Measurements from ENCODE around the gene GP9.
"Not testable (repeated sequence)": the region's sequence is repeated elsewhere in the genome, so short reads cannot be mapped to it uniquely, and the experiment has no call there.

GP9 gene

DNA sequence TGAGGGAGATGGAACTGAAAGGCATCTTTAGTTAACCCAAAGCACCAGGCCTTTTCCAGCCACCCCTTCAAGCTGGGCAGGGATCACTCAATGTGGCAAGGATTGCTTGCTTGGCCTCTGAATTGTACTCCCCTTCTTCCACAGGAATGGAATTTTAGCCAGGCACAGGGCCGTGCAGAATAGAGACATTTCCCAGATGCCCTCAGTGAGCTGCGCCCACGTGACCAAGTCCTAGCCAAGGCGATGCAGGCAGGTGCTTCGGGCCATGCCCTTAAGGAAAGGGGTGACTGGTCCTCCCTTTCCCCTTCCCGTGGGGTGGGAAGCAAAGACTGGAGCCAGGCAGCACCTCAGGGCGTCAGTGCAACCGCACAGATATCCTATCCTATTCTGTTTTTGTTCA, 17.9 kb downstream of the GP9 start:
- no peak for DNase-seq

DNA sequence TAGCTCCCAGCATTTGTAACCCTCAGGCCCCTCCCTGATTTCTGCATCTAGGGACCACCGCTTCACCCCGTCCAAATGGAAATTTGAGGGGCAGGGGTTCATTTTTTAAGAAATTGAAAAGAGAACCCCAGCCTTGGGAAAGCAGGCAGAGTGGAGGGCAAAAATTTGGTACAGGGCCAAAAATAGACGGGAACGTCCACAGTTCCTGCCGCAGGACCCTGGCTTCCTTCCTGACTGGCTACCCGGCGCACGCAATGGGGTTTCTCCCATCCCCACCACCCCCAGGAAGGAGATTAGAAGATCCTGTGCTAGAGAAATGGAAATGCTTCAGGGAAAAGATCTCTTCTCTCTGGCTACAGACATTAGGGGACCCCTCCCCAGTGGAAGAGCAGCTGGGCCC, 20.9 kb downstream of the GP9 start:
- no peak for DNase-seq

DNA sequence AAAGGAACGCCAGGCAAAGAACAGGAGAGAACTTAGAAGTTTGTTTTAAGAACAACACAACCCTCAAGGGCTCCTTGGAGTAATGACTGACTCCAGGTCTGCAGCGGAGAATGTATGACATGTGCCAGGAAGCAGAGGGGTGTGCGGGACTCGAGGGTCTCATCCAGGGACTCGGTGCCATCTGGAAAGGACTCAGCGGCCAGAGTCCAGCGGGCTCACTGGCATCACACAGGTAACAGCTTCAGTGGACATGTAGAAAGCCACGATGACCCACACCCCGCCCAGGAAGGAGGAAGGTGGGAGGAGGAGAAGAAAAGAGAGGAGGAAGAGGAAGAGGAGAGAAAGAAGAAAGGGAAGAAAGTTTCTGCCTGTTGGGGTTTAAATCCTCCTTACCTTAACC, 21.4 kb downstream of the GP9 start:
- no peak for DNase-seq

DNA sequence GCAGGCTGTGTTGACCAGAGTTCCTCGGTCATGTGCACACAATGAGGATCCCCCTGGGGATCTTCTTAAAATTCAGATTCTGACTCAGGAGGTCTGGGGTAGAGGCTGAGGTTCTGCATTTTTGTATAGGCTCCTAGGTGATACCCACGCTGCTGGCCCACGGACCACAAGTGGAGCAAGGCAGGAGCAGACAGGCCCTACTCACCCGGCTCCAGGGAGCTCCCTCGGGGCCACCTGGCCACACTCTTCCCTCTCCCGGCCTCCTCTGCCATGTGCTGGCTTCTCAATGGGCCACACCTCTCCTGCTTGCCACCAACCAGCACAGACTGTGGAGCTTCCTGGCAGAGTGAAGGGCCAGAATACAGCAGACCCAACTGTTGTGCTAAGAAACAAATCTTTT, 23.9 kb downstream of the GP9 start:
- no peak for DNase-seq

DNA sequence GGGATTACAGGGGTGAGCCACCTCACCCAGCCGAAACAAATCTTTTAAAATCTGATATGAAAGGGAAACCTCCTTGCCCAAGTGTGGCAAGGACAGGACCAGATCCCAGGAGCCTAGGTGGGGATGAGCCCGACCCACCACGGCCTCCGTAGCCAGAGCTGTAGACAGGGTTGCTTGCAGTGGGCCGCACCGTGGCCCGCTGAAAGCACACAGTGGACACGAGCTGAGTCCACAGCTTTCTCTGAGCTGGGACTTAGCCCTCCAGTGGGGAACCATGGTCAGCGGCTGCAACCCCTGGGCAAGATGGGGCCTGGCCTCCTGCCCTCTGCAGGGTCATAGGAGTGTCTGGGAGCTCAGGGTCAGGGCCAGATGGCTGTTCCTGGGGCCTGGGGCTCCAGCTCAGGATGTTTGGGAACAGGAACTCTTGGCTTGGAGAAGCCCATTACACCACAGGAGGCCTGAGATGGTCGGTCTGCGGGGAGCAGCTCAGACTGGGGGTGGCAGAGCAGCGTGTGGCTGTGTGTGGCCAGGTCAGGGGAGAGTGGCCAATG, 24.7 kb downstream of the GP9 start:
- no peak for DNase-seq

DNA sequence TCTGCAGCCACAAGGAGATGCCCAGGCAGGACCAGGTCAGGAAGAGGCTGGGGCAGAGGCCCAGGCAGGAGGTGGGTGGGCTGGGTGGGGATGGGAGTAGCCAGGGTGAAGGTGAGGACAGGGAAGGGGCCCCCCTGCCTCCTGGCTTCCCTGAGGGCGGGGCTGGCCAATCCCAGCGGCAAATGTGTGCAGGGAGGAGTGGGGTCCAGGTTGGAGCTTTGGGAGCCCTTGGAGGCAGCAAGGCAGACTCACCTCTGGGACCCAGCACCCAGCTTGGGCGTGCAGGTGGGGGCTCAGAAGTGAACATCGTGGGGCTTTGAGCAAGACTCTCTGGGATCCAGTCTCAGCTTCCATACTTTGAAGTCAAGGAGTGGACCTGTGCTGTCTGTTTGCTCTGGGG, 25.2 kb downstream of the GP9 start:
- no peak for DNase-seq

DNA sequence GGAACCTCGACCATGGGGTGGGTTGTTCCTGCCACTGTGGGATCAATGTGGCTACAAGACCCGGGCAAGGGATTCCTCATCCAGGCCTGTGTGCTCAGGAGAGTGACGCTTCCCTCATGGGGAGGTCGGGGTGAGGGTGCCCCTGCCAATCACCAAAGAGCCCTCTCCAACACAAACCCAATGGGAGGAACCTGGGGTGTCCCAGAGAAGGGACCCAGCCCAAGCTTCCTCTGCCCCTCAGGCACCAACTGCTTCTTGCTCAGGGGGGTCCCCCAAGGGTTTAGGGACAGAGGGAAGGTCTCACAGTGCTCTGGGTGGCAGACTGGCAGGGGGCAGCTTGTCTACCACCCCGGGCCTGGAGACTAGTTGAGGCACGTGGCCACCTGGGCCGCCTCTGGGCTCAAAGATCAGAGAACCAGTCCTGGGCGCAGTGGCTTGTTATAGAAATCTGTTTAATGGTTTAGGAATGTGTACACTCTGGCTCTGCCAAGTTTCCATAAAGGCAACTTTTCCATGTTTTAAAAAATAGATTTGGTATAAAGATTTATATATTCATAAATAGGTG, 26.6 kb downstream of the GP9 start:
- no peak for DNase-seq

GRCh38 chr3:129087904-129088303, 27.3 kb downstream of the GP9 start:
- DNase-seq, result not testable (repeated sequence)

- not testable (repeated sequence) for DNase-seq
Observed at GRCh38 chr3:129088312-129088711, 27.7 kb downstream of the GP9 start.

- DNase-seq, result no peak
Observed at GRCh38 chr3:129095285-129095684, 34.7 kb downstream of the GP9 start.

GRCh38 chr3:129100274-129100673, 39.7 kb downstream of the GP9 start:
- DNase-seq, result no peak

DNA sequence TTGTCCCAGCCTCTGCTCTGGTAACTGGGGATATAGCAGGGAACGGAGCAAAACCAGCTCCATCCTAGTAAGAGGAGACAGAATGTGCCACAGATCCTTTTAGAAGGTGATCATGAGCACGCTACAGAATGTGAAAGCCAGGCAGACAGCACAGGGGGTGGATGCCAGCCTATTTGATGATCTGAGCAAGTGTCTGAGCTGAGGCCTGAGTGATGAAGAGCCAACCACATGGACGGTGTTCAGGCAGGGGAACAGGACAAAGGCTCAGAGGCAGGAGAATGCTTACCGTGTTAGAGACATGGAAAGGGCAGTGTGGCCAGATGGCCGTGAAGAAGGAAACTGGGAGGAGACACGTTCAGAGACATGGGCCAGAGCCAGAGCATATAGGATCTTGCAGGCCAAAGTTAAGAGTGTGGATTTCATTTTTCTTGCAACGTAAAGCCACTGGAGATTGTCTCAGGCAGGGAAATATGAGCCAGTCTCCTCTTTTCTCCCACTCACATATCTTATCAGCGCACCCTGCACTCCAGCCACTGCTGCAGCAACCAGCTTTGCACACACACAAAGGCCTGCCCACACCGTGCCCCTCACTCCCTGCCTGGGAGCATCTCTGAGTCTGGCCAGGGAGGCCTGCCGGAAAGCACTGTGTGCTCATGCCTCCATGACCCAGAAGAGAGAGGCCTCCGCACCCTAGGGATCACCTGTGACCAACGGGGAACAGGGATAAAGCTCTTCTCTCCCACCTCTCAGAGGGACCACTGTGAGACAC, 41.0 kb downstream of the GP9 start:
- DNase-seq, result no peak

- no peak for DNase-seq
Observed at GRCh38 chr3:129103296-129103695, 42.7 kb downstream of the GP9 start.

DNA sequence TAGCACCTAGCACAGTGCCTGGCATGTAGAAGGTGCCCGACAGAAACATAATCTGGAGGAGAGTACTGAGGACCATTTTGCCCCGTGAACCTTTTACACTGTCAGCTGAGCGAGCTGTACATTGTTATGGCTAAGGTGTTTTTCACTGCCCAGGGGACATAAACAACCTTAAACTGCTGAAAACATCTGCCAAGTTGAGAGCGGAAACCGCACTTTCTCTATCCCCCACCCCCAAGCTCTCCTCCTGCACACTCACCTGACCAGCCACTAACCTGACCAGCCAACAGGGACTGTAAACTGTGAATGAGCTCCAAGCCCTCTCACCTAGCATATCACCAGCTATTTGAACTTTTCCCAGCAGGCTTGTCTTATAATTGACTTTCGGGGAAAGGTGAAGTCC, 43.5 kb downstream of the GP9 start:
- no peak for DNase-seq

DNA sequence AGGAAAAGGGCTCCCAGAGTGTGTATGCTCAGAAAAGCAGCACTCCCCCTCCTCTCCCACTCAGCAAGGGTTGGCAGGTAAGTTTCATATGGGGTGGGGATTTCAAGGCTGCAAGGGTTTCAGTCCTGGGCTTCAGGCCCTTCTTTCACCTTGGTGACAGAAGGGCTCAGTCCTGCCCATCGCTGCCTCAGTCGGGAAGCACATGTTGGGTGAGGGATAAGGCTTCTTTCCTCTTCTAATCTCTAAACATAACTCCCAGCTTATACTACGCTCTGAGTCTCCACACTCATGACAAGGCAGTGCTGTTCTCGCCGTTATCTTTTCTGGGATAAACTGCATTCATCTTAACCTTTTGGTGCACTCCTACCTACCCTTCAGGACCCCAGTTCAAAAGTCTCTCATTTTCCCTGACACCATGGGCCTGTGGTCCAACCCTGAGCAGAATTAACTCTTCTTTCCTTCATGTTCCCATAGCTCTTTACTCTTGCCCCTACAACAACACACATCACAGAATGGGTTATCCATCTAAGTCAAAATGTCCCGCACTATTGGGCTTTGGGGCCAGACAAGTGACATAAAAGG, 44.0 kb downstream of the GP9 start:
- DNase-seq, result no peak

GRCh38 chr3:129105862-129106261, 45.3 kb downstream of the GP9 start:
- DNase-seq, result no peak

DNA sequence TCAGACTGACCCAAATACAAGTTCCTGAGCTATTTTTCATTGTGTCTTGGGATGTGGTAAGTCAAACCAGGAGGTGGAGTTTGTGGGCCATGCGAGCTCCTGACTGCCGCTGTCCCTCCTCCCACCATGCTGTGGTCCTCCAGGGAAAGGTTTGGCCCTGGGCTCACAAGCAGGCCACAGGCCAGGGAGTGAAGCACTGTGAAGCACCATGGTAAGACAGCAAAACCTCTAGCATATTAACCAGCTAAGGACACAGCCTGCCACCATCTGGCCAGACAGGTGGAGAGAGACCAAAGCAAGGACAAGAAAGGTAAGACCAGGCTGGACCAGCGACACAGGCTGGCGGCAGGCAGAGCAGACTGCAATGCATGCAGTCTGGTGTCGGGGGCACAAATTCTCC, 45.7 kb downstream of the GP9 start:
- no peak for DNase-seq

GRCh38 chr3:129106866-129107565, 46.4 kb downstream of the GP9 start:
- DNase-seq, result no peak

GRCh38 chr3:129107793-129108192, 47.2 kb downstream of the GP9 start:
- DNase-seq, result no peak

DNA sequence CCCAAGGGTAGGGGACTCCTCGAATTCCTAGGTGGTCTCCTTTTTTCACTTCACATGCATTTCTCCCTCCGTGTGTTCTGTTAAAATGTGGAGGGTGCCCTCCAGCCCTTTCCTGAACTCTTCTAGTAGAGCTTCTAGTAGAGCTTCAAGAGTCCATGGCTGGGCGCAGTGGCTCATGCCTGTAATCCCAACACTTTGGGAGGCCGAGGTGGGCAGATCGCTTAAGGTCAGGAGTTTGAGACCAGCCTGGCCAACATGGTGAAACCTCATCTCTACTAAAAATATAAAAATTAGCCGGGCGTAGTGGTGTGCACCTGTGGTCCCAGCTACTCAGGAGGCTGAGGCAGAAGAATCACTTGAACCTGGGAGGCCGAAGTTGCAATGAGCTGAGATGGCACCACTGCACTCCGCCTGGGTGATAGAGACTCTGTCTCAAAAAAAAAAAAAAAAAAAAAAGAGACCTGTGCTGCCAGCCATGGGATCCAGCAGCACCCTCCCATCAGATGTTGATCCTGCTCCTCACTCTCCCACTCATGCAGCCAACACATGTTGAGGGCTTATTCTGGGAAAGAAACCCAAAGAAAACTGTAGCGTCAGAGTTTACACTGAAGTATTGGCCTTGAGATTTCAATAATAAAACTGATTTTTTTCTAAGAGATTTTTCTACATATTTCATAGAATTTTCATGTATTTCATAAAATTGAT, 50.6 kb downstream of the GP9 start:
- not testable (repeated sequence) for DNase-seq

All from islet precursor cell (in vitro differentiated cells).